Epidermal melanocyte (primary cell): ENCODE results near the gene NR4A3.

Source experiments
- DNase-seq: peaks from one replicate; pipeline ENCODE4 v3.0.0; 2011; ENCODE audit warnings: low spot score; ENCODE audit not compliant: insufficient read length

Gene NR4A3

GRCh38 chr9:99873943-99874584 lies 52.4 kb downstream of the NR4A3 start:
- DNase-seq: no peak

GRCh38 chr9:99876190-99876589 lies 54.5 kb downstream of the NR4A3 start:
- DNase-seq: no peak

DNA sequence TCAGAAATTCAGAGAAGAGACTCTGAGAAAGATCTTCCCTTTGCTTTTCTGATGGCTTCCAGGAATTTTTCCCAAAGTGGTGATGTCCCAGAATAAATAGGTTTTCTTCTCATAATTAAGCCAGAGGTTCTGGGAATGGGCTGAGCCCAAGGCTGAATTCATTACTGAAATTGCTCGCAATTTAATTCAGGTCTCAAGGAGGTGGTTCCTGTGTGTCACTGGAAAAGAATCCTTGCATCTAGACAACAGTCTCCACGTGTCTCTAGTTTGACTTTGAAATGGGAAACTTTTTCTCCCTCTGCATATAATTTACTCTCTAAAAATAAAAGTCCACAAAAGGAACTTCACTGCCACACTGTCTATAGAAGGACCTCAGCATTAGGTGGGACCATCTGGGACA lies 57.0 kb downstream of the NR4A3 start:
- no peak for DNase-seq

DNA sequence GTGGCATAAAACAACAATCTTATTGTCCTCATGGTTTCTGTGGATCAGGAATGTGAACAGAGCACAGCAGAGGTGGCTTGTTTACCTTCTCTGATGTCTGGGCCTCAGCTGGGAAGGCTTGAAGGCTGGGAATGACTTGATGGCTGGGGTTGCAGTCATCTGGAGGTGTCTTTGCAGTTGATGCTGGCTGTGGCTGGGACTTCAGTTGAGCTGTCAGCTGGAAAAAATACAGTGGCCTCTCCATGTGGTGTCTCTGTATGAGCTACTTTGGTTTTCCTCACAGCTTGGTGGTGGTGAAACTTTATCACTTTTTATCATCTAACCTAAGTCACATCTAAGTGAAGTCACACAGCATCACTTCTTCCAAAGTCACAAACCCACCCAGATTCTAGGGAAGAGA lies 60.1 kb downstream of the NR4A3 start:
- DNase-seq: no peak

- DNase-seq: no peak
These were observed 64.1 kb downstream of the NR4A3 start for GRCh38 chr9:99885747-99886146.

GRCh38 chr9:99889120-99889519 lies 67.4 kb downstream of the NR4A3 start:
- DNase-seq: no peak

DNA sequence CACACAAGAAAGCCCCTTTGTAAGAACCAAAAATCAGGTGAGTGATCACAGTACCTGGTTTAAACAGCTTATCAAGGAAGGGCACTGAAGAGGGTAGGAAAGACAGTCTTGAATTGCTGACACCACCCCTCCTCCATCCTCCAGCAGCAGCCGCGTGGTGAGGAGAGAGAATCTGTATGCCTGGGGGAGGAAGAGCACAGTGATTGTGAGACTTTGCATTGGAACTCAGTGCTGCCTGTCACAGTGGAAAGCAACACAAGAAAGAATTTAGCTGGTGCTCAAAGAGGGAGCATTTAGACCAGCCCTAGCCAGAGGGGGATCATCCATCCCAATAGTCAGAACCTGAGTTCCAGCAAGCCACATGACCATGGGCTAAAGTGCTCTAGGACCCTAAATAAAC lies 73.1 kb downstream of the NR4A3 start:
- no peak for DNase-seq

DNA sequence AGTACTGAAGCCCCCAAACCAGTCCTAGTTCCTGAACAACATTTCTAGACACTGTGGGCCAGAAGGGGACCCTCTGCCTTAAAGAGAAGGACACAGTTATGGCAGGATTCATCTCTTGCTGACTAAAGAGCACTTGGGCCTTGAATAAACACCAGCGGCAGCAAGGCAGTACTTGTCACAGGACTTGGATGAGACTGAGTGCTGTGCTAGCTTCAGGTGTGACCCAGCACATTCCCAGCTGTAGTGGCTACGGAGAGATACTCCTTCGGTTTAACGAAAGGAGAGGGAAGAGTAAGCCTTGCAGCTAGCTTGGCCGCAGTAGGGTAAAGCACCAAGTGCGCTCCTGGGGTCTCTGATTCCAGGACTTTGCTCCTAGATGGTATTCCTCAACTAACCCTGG lies 73.8 kb downstream of the NR4A3 start:
- no peak for DNase-seq

GRCh38 chr9:99896119-99896518 lies 74.4 kb downstream of the NR4A3 start:
- DNase-seq: no peak

- DNase-seq: no peak
These were observed 81.7 kb downstream of the NR4A3 start for GRCh38 chr9:99903393-99903792.

DNA sequence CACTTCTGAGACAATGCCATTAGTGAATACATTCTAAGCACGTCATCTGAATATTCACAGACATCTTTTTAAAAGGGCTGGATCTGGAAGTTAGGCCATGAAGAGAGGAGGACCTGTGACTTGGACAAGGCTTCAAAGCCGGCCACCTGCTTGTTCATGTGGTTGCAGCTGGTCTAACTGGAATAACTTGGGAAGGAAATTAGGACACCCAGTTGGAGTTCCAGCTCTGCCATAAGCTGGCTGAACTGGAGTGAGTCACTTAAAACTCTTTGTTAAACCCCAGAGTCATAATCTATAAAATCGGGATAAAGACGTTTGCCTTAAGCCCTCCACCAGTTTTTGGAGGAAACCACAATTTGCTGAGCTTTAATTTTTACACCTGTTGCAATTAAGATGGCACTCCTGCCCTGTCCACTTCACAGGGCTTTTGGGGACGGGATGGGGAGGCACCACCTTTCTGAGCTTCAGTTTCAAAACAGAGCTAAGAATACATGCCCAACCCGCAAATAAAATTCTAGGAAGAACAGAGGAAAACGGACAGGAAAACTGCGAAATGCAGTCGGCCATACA lies 84.2 kb downstream of the NR4A3 start:
- DNase-seq: no peak

GRCh38 chr9:99906403-99907207 lies 84.9 kb downstream of the NR4A3 start, which contains the start of gene STX17:
Gene STX17 (plus strand): TSS chr9:99906654. CDS start chr9:99915240, 8,586 bp downstream.
- DNase-seq: peak; percentile 73

- DNase-seq: no peak
These were observed 85.5 kb downstream of the NR4A3 start for GRCh38 chr9:99907208-99907532.

GRCh38 chr9:99911600-99911999 lies 89.9 kb downstream of the NR4A3 start:
- no peak for DNase-seq
